Measurements from ENCODE around the gene STK35.

The STK35 gene

GRCh38 chr20:2130683-2131082, 29.1 kb downstream of the STK35 start:
- Histone ChIP-seq H3K36me3 (peaks cover 23% of the 10 kb centered on the region), H3K9me3 (no peaks in the 10 kb centered on the region), H3K27ac (no peak overlapping the region), H3K4me3 (ENCODE audit: low read depth in 1 of 2, low read length in 1 of 2) (no peak overlapping the region), H3K27me3 (no peaks in the 10 kb centered on the region), H3K4me1 (ENCODE audit: control insufficient read depth in 1 of 2, insufficient read depth in 1 of 2, low read depth in 1 of 2, low read length in 1 of 2) (no peaks in the 10 kb centered on the region)
- no peak for TF ChIP-seq CTCF (IDR thresholded peaks at IDR 0.05)

GRCh38 chr20:2131366-2131765, 29.7 kb downstream of the STK35 start:
- H3K4me1 ChIP-seq (ENCODE audit: control insufficient read depth in 1 of 2, insufficient read depth in 1 of 2, low read depth in 1 of 2, low read length in 1 of 2) = no peaks in the 10 kb centered on the region

GRCh38 chr20:2132461-2132901, 30.9 kb downstream of the STK35 start:
- Histone ChIP-seq H3K27me3 (no peaks in the 10 kb centered on the region), H3K27ac (no peak overlapping the region), H3K4me1 (ENCODE audit: control insufficient read depth in 1 of 2, insufficient read depth in 1 of 2, low read depth in 1 of 2, low read length in 1 of 2) (no peaks in the 10 kb centered on the region), H3K4me3 (ENCODE audit: low read depth in 1 of 2, low read length in 1 of 2) (no peak overlapping the region), H3K36me3 (peaks cover 17% of the 10 kb centered on the region), H3K9me3 (no peaks in the 10 kb centered on the region)
- no peak for TF ChIP-seq CTCF (IDR thresholded peaks at IDR 0.05)

More at GRCh38 chr20:2131366-2131765, 29.7 kb downstream of the STK35 start:
- no peak overlapping the region for H3K4me3 ChIP-seq (ENCODE audit: low read depth in 1 of 2, low read length in 1 of 2)
- no peaks in the 10 kb centered on the region for H3K9me3 ChIP-seq
- H3K27me3 ChIP-seq = no peaks in the 10 kb centered on the region
- H3K36me3 ChIP-seq = peaks cover 17% of the 10 kb centered on the region
- TF ChIP-seq CTCF (IDR thresholded peaks at IDR 0.05) = no peak
- H3K27ac ChIP-seq = no peak overlapping the region

- Histone ChIP-seq H3K4me1 (ENCODE audit: control insufficient read depth in 1 of 2, insufficient read depth in 1 of 2, low read depth in 1 of 2, low read length in 1 of 2) (peaks cover 0 to 6% of the 10 kb centered on the region in 2 experiments), H3K27me3 (no peaks in the 10 kb centered on the region), H3K27ac (no peak overlapping the region), H3K36me3 (peaks cover 6% of the 10 kb centered on the region), H3K4me3 (ENCODE audit: low read depth in 1 of 2, low read length in 1 of 2) (no peak overlapping the region), H3K9me3 (no peaks in the 10 kb centered on the region)
- no peak for TF ChIP-seq CTCF (IDR thresholded peaks at IDR 0.05)
Measured at GRCh38 chr20:2133318-2134183, 31.9 kb downstream of the STK35 start.

- Histone ChIP-seq H3K4me3 (ENCODE audit: low read depth in 1 of 2, low read length in 1 of 2) (no peak overlapping the region), H3K9me3 (no peaks in the 10 kb centered on the region), H3K36me3 (peaks cover 9% of the 10 kb centered on the region), H3K4me1 (ENCODE audit: control insufficient read depth in 1 of 2, insufficient read depth in 1 of 2, low read depth in 1 of 2, low read length in 1 of 2) (peaks cover 0 to 6% of the 10 kb centered on the region in 2 experiments), H3K27me3 (no peaks in the 10 kb centered on the region), H3K27ac (no peak overlapping the region)
- TF ChIP-seq CTCF (IDR thresholded peaks at IDR 0.05) = no peak
Measured at GRCh38 chr20:2135013-2135412, 33.4 kb downstream of the STK35 start.
